HCT116 (cell line): ENCODE results near the gene GALE. TPM values are rescaled to one million over a fixed set of nuclear protein-coding genes. Genes with fewer than 3 reads are reported as not detected.

Source experiments
- ATAC-seq: fragments of 200-7000 bp; cut with Tn5 transposase; 2 replicates; pipeline ENCODE4 v1.9.1; 2020; ENCODE audit warnings: mild to moderate bottlenecking, moderate library complexity
- BruUV-seq: library from RNA; stranded (reverse); fragments of 400-500 nt; replicated peaks from 2 replicates; lab custom pipeline; 2021; lab: Mats Ljungman, UMichigan
- CTCF ChIA-PET: fragments of 300-600 bp; sonication (Branson Sonifier 250); formaldehyde crosslinking; loops from one replicate; lab custom pipeline; 2021; ENCODE audit warnings: antibody characterized with exemption; lab: Charles Lee
- POLR2A ChIA-PET: fragments of 300-600, 350-600 bp; sonication (Branson Sonifier 250); formaldehyde crosslinking; loops from one replicate; lab custom pipeline; 2021; ENCODE audit warnings: antibody characterized with exemption; lab: Charles Lee
- RAD21 ChIA-PET, 2 experiments: fragments of 300-600 bp; sonication (Branson Sonifier 250); formaldehyde crosslinking; loops; one replicate each; lab custom pipeline; 2023; ENCODE audit warnings: low total read pairs in 2 of 2; ENCODE audit not compliant: uncharacterized antibody in 2 of 2, unreplicated experiment in 2 of 2, low non-redundant PET in 1 of 2; lab: Charles Lee
- DNase-seq: peaks from one replicate; pipeline ENCODE4 v3.0.0-alpha.2; 2010; ENCODE audit warnings: low read depth, low spot score
- H2AFZ ChIP-seq: fragments of 200-600 bp; shearing (Covaris generic), sonication (generic); 2 replicates; pipeline ENCODE4 v1.6.1; 2017; ENCODE audit warnings: low read depth, mixed run types, mixed read lengths, antibody characterized with exemption, low read length; ENCODE audit not compliant: poor library complexity, severe bottlenecking
- H3K27ac ChIP-seq: 2 replicates; pipeline ENCODE4 v1.5.1; 2012; ENCODE audit warnings: low read depth, low read length
- H3K27me3 ChIP-seq: fragments of 200-600 bp; sonication (generic); 2 replicates; pipeline ENCODE4 v1.6.1; 2016; ENCODE audit warnings: mixed run types, low read length, mixed read lengths; ENCODE audit not compliant: insufficient read depth
- H3K36me3 ChIP-seq, 2 experiments: fragments of 200-500 bp in 1 of 2; fragments of 200-600 bp in 1 of 2; sonication (Bioruptor generic) in 1 of 2; sonication (generic) in 1 of 2; 2 replicates each; pipeline versions ENCODE4 v1.5.1 to v1.6.1; 2014 to 2016; ENCODE audit warnings: low read length in 2 of 2, inconsistent platforms in 1 of 2, mixed read lengths in 1 of 2, mixed run types in 1 of 2; ENCODE audit not compliant: insufficient read depth in 2 of 2, control insufficient read depth in 1 of 2
- H3K4me1 ChIP-seq, 2 experiments: fragments of 200-600 bp in 1 of 2; sonication (generic) in 1 of 2; 2 replicates each; pipeline versions ENCODE4 v1.5.1 to v1.6.1; 2012 to 2017; ENCODE audit warnings: low read length in 2 of 2, inconsistent platforms in 1 of 2, mild to moderate bottlenecking in 1 of 2, mixed read lengths in 1 of 2, mixed run types in 1 of 2, moderate library complexity in 1 of 2; ENCODE audit not compliant: insufficient read depth in 2 of 2, control insufficient read depth in 1 of 2
- H3K4me2 ChIP-seq: fragments of 200-600 bp; sonication (generic); 2 replicates; pipeline ENCODE4 v1.6.1; 2017; ENCODE audit warnings: mixed run types, low read length, mixed read lengths
- H3K4me3 ChIP-seq, 2 experiments: fragments of 200-600 bp in 1 of 2; sonication (generic) in 1 of 2; replicated peaks in 1 of 2; 2 replicates each; pipeline ENCODE4 v1.5.1; 2011 to 2016; ENCODE audit warnings: low read length in 2 of 2, control low read depth in 1 of 2, low read depth in 1 of 2, mild to moderate bottlenecking in 1 of 2, mixed read lengths in 1 of 2, mixed run types in 1 of 2
- H3K79me2 ChIP-seq: fragments of 200-600 bp; sonication (generic); 2 replicates; pipeline ENCODE4 v1.6.1; 2017; ENCODE audit warnings: mild to moderate bottlenecking, mixed run types, low read length, moderate library complexity, mixed read lengths; ENCODE audit not compliant: insufficient read depth
- H3K9ac ChIP-seq: fragments of 200-600 bp; sonication (generic); 2 replicates; pipeline ENCODE4 v1.6.1; 2016; ENCODE audit warnings: low read length, mixed read lengths
- H3K9me2 ChIP-seq: fragments of 200-600 bp; sonication (generic), shearing (Covaris generic); 2 replicates; pipeline ENCODE4 v1.6.1; 2017; ENCODE audit warnings: mixed run types, mild to moderate bottlenecking, moderate library complexity; ENCODE audit not compliant: insufficient read depth
- H3K9me3 ChIP-seq, 2 experiments: fragments of 200-500 bp in 1 of 2; fragments of 200-600 bp in 1 of 2; sonication (Bioruptor generic) in 1 of 2; sonication (generic) in 1 of 2; 2 replicates each; pipeline ENCODE4 v1.6.1; 2014 to 2017; ENCODE audit warnings: low read length in 2 of 2, mixed read lengths in 2 of 2, inconsistent platforms in 1 of 2, low read depth in 1 of 2, mild to moderate bottlenecking in 1 of 2, mixed run types in 1 of 2, moderate library complexity in 1 of 2; ENCODE audit not compliant: control insufficient read depth in 1 of 2, insufficient read depth in 1 of 2
- H4K20me1 ChIP-seq: fragments of 200-600 bp; sonication (generic), shearing (Covaris generic); 2 replicates; pipeline ENCODE4 v1.6.1; 2017; ENCODE audit warnings: mixed run types, mild to moderate bottlenecking, moderate library complexity; ENCODE audit not compliant: insufficient read depth
- ATF3 ChIP-seq: IDR thresholded peaks from 2 replicates; pipeline ENCODE4 v1.6.1; 2012
- EGR1 ChIP-seq: IDR thresholded peaks from 2 replicates; pipeline ENCODE4 v1.6.1; 2012; ENCODE audit warnings: low read depth
- EZH2 ChIP-seq: fragments of 200-600 bp; sonication (generic); IDR thresholded peaks from 2 replicates; pipeline ENCODE4 v1.6.1; 2017; ENCODE audit warnings: antibody characterized with exemption, mixed run types
- EZH2phosphoT487 ChIP-seq: fragments of 200-600 bp; IDR thresholded peaks from 2 replicates; pipeline ENCODE4 v1.6.1; 2018; ENCODE audit warnings: antibody characterized with exemption, borderline replicate concordance
- FOSL1 ChIP-seq: IDR thresholded peaks from 2 replicates; pipeline ENCODE4 v1.6.1; 2012; ENCODE audit warnings: low read depth
- POLR2A ChIP-seq: IDR thresholded peaks from 2 replicates; pipeline ENCODE4 v1.7.0; 2011; ENCODE audit warnings: borderline replicate concordance; ENCODE audit not compliant: insufficient read depth, insufficient read length; ENCODE audit errors: extremely low read depth
- REST ChIP-seq: IDR thresholded peaks from 2 replicates; pipeline ENCODE4 v1.6.1; 2012; ENCODE audit warnings: low read depth
- SIN3A ChIP-seq: IDR thresholded peaks from 2 replicates; pipeline ENCODE4 v1.6.1; 2012; ENCODE audit warnings: low read depth
- SRF ChIP-seq: IDR thresholded peaks from 2 replicates; pipeline ENCODE4 v1.6.1; 2012; ENCODE audit warnings: low read depth
- TCF7L2 ChIP-seq: IDR thresholded peaks from 2 replicates; pipeline ENCODE4 v1.7.0; 2011; ENCODE audit warnings: borderline replicate concordance, inconsistent platforms; ENCODE audit not compliant: insufficient read depth, insufficient read length; ENCODE audit errors: extremely low read depth
- YY1 ChIP-seq: IDR thresholded peaks from 2 replicates; pipeline ENCODE4 v1.6.1; 2011; ENCODE audit warnings: low read length, low read depth, moderate library complexity, mild to moderate bottlenecking; ENCODE audit not compliant: insufficient replicate concordance; ENCODE audit errors: extremely low read depth
- intact Hi-C: fragments of 100-400 bp; cut with micrococcal nuclease; formaldehyde crosslinking; loops from 2 replicates; pipeline ENCODE4 v1.10.0; 2022
- total RNA-seq: library from RNA; stranded (reverse); gene quantifications from one replicate; pipeline ENCODE4 v1.2.1, GENCODE V29; 2021; ENCODE audit not compliant: unreplicated experiment
- TF ChIP-seq, protein P1 (sequence below): IDR thresholded peaks from 2 replicates; pipeline ENCODE4 v1.6.1; 2012

Gene GALE
- total RNA-seq, 1 experiment from 2014 or later, result 114 TPM

GRCh38 chr1:23788695-23789094 lies 11.9 kb downstream of the GALE start (continued):
- no peak for TF ChIP-seq REST
- no peak for TF ChIP-seq YY1

DNA sequence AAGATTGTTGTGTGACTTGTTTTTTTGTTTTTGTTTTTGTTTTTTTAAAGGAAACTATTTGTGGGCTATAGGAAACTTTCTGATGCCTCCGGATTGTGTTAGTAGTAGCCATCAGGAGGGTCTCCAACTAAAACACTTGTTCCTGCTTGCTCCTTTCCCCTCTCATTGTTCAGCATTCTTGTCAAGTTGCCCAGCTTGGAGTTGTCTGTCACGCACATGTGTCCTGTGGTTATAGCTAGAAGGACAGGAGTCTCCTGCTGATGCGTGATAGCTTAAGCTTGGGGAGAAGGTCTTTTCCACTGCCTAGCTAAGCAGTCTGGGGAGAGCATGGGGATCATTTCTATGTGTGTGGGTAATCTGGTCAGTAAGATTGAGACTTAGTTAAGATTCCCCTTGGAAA lies 12.9 kb downstream of the GALE start:
- no peak for TF ChIP-seq SIN3A
- TF ChIP-seq, protein P1, sequence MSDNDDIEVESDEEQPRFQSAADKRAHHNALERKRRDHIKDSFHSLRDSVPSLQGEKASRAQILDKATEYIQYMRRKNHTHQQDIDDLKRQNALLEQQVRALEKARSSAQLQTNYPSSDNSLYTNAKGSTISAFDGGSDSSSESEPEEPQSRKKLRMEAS, result no peak
- no peak for TF ChIP-seq ATF3
- TF ChIP-seq SRF, result no peak
- no peak for TF ChIP-seq EGR1
- TF ChIP-seq EZH2phosphoT487, result no peak
- TF ChIP-seq REST, result no peak
- TF ChIP-seq EZH2, result no peak
- TF ChIP-seq TCF7L2, result no peak
- no peak for TF ChIP-seq YY1
- TF ChIP-seq POLR2A, result no peak
- no peak for TF ChIP-seq FOSL1
- H4K20me1 ChIP-seq, result no peaks in the 10 kb centered on the region
- H2AFZ ChIP-seq, result no peak overlapping the region
- peaks cover 25 to 33% of the 10 kb centered on the region in 2 experiments; a peak in 3 of 4 replicates for H3K36me3 ChIP-seq
- intact Hi-C loops, result no loop called here
- H3K4me3 ChIP-seq, result no peak overlapping the region
- no peak overlapping the region for H3K4me2 ChIP-seq
- DNase-seq (no peak), ATAC-seq (no peak)
- H3K4me1 ChIP-seq, result peaks cover 22 to 38% of the 10 kb centered on the region in 2 experiments
- no peaks in the 10 kb centered on the region for H3K9me2 ChIP-seq
- H3K79me2 ChIP-seq, result peaks cover 46% of the 10 kb centered on the region
- no peak overlapping the region for H3K27ac ChIP-seq
- H3K9me3 ChIP-seq, result no peaks in the 10 kb centered on the region
- ChIA-PET POLR2A (interaction anchor here (3.8 kb wide), 1 partner anchor 9 kb away, joined by 30 read pairs; the partner anchor contains the start of gene PITHD1), CTCF (no interaction called here), RAD21 (interaction anchor here in 1 of 2 experiments (0.6 kb wide), 1 partner anchor 17 kb away, joined by 4 read pairs; no protein-coding TSS in a partner anchor)
- no peak overlapping the region for H3K9ac ChIP-seq
- TSS peak; percentile 38 for BruUV-seq
- H3K27me3 ChIP-seq, result no peaks in the 10 kb centered on the region
